CD4-positive, alpha-beta memory T cell (primary cell): ENCODE data around the gene CFAP97D1. TPM values are rescaled to one million over a fixed set of nuclear protein-coding genes. Genes with fewer than 3 reads are reported as not detected.

Experiments
- CTCF ChIA-PET: fragments of 350-600 bp; sonication (Branson Sonifier 250); formaldehyde crosslinking; loops from one replicate; lab custom pipeline; 2021; ENCODE audit warnings: inconsistent platforms; ENCODE audit not compliant: partially characterized antibody; lab: Charles Lee
- POLR2A ChIA-PET: fragments of 350-600 bp; sonication (Branson Sonifier 250); formaldehyde crosslinking; loops from one replicate; lab custom pipeline; 2021; ENCODE audit not compliant: partially characterized antibody; lab: Charles Lee
- DNase-seq, 5 donors: peaks; one replicate each; pipeline versions ENCODE4 v3.0.0 to v3.0.0-alpha.2; 2020 to 2022; ENCODE audit warnings: mixed read lengths in 1 of 5
- H3K27ac ChIP-seq: one replicate; pipeline ENCODE4 v1.7.0; 2013; ENCODE audit warnings: low read depth, low read length
- H3K27me3 ChIP-seq: 2 replicates; pipeline ENCODE4 v1.7.0; 2013; ENCODE audit warnings: mild to moderate bottlenecking, low read length, moderate library complexity; ENCODE audit not compliant: insufficient read depth
- H3K36me3 ChIP-seq: 2 replicates; pipeline ENCODE4 v1.7.0; 2013; ENCODE audit warnings: mild to moderate bottlenecking, low read length, moderate library complexity; ENCODE audit not compliant: insufficient read depth
- H3K4me1 ChIP-seq: 2 replicates; pipeline ENCODE4 v1.7.0; 2013; ENCODE audit warnings: mild to moderate bottlenecking, low read length, moderate library complexity; ENCODE audit not compliant: insufficient read depth
- H3K4me3 ChIP-seq, 2 donors: one replicate each; pipeline ENCODE4 v1.7.0; 2013; ENCODE audit warnings: low read length in 2 of 2, mild to moderate bottlenecking in 1 of 2
- H3K9me3 ChIP-seq, 2 donors: one replicate each; pipeline ENCODE4 v1.7.0; 2013; ENCODE audit warnings: low read length in 2 of 2, control low read depth in 1 of 2; ENCODE audit not compliant: control insufficient read depth in 1 of 2
- H3K27ac Mint-ChIP-seq, 7 donors: one replicate each; pipeline ENCODE4 v1.8.0; 2020 to 2021; ENCODE audit warnings: mixed read lengths in 7 of 7, mild to moderate bottlenecking in 6 of 7, inconsistent platforms in 3 of 7, moderate library complexity in 3 of 7
- H3K27me3 Mint-ChIP-seq, 2 donors: one replicate each; pipeline ENCODE4 v1.8.0; 2020 to 2021; ENCODE audit warnings: mixed read lengths in 2 of 2
- H3K36me3 Mint-ChIP-seq, 2 donors: one replicate each; pipeline ENCODE4 v1.8.0; 2020 to 2021; ENCODE audit warnings: mixed read lengths in 2 of 2, inconsistent platforms in 1 of 2, mild to moderate bottlenecking in 1 of 2
- H3K4me1 Mint-ChIP-seq, 4 donors: one replicate each; pipeline ENCODE4 v1.8.0; 2020 to 2021; ENCODE audit warnings: mixed read lengths in 4 of 4, mild to moderate bottlenecking in 1 of 4
- H3K4me3 Mint-ChIP-seq, 8 donors: one replicate each; pipeline ENCODE4 v1.8.0; 2020 to 2021; ENCODE audit warnings: mixed read lengths in 8 of 8, mild to moderate bottlenecking in 7 of 8, moderate library complexity in 6 of 8, inconsistent platforms in 3 of 8
- H3K9me3 Mint-ChIP-seq, 8 donors: one replicate each; pipeline ENCODE4 v1.8.0; 2020 to 2021; ENCODE audit warnings: mixed read lengths in 8 of 8, mild to moderate bottlenecking in 5 of 8, inconsistent platforms in 3 of 8, moderate library complexity in 1 of 8
- intact Hi-C: fragments of 100-400 bp; cut with micrococcal nuclease; formaldehyde crosslinking; loops from one replicate; pipeline ENCODE4 v1.15.1; 2023
- polyA plus RNA-seq, 2 donors: library from polyadenylated mRNA; unstranded; fragments of 300-500 nt; fragmentation: Illumina TruSeq; gene quantifications; one replicate each; pipeline ENCODE4 v1.2.3, GENCODE V29; 2021
- total RNA-seq, 2 experiments: library from RNA; stranded (reverse); gene quantifications; one replicate each; pipeline ENCODE4 v1.2.3, GENCODE V29; 2021

Gene CFAP97D1
- total and polyA plus RNA-seq, 4 experiments from 2014 or later, result not detected

- no peak for DNase-seq
- Mint-ChIP-seq H3K27me3 (peaks cover 40 to 41% of the 10 kb centered on the region in 2 donors), H3K4me3 (no peak overlapping the region), H3K36me3 (no peaks in the 10 kb centered on the region), H3K27ac (no peak overlapping the region), H3K4me1 (no peaks in the 10 kb centered on the region), H3K9me3 (peaks cover 0 to 1% (median 0%) of the 10 kb centered on the region in 8 donors)
- Histone ChIP-seq H3K27me3 (no peaks in the 10 kb centered on the region), H3K9me3 (no peaks in the 10 kb centered on the region), H3K4me3 (no peak overlapping the region), H3K27ac (no peak overlapping the region), H3K36me3 (no peaks in the 10 kb centered on the region), H3K4me1 (no peaks in the 10 kb centered on the region)
- intact Hi-C loops, result no loop called here
- ChIA-PET CTCF (interaction anchor here (0.9 to 2.7 kb wide), 2 partner anchors 26 to 48 kb away, joined by 3 to 9 read pairs; no protein-coding TSS in a partner anchor), POLR2A (no interaction called here)
Observed at GRCh38 chr17:43741636-43742035, 38.6 kb upstream of the CFAP97D1 start.

- no peak overlapping the region for H3K4me3 ChIP-seq
- no peak for DNase-seq
- Mint-ChIP-seq H3K4me1 (no peaks in the 10 kb centered on the region), H3K9me3 (peaks cover 0 to 1% (median 0%) of the 10 kb centered on the region in 8 donors), H3K27ac (no peak overlapping the region), H3K4me3 (no peak overlapping the region), H3K27me3 (peaks cover 45 to 51% of the 10 kb centered on the region in 2 donors), H3K36me3 (no peaks in the 10 kb centered on the region)
- CTCF ChIA-PET, result interaction anchor here (1.1 to 1.2 kb wide), 2 partner anchors 12 to 169 kb away, joined by 3 read pairs; no protein-coding TSS in a partner anchor
- intact Hi-C loops, result no loop called here
- H3K36me3 ChIP-seq, result no peaks in the 10 kb centered on the region
- no peaks in the 10 kb centered on the region for H3K27me3 ChIP-seq
- H3K9me3 ChIP-seq, result no peaks in the 10 kb centered on the region
- no peaks in the 10 kb centered on the region for H3K4me1 ChIP-seq
- POLR2A ChIA-PET, result no interaction called here
- no peak overlapping the region for H3K27ac ChIP-seq
Observed at GRCh38 chr17:43745541-43745940, 34.7 kb upstream of the CFAP97D1 start.

- Mint-ChIP-seq H3K27me3 (peaks cover 28 to 44% of the 10 kb centered on the region in 2 donors), H3K4me1 (no peaks in the 10 kb centered on the region), H3K9me3 (peaks cover 0 to 2% (median 0%) of the 10 kb centered on the region in 8 donors), H3K27ac (peak overlapping the region in 1 of 7 donors; percentile 57), H3K4me3 (no peak overlapping the region), H3K36me3 (no peaks in the 10 kb centered on the region)
- Histone ChIP-seq H3K27me3 (no peaks in the 10 kb centered on the region), H3K36me3 (no peaks in the 10 kb centered on the region), H3K27ac (no peak overlapping the region), H3K9me3 (no peaks in the 10 kb centered on the region), H3K4me3 (no peak overlapping the region), H3K4me1 (no peaks in the 10 kb centered on the region)
- DNase-seq, result no peak
- intact Hi-C loops, result no loop called here
- CTCF ChIA-PET, result interaction anchor here (1.5 kb wide), 2 partner anchors 10 to 15 kb away, joined by 5 read pairs; no protein-coding TSS in a partner anchor
- POLR2A ChIA-PET, result no interaction called here
Observed at GRCh38 chr17:43750153-43750552, 30.1 kb upstream of the CFAP97D1 start.

GRCh38 chr17:43753493-43754129, 26.6 kb upstream of the CFAP97D1 start:
- Mint-ChIP-seq H3K27me3 (peaks cover 22 to 44% of the 10 kb centered on the region in 2 donors), H3K4me3 (no peak overlapping the region), H3K27ac (no peak overlapping the region), H3K4me1 (peaks cover 0 to 6% (median 4%) of the 10 kb centered on the region in 4 donors), H3K36me3 (no peaks in the 10 kb centered on the region), H3K9me3 (peaks cover 0 to 2% (median 0%) of the 10 kb centered on the region in 8 donors)
- DNase-seq, result no peak
- H3K27ac ChIP-seq, result no peak overlapping the region
- intact Hi-C loops, result no loop called here
- no peaks in the 10 kb centered on the region for H3K36me3 ChIP-seq
- H3K4me3 ChIP-seq, result no peak overlapping the region
- ChIA-PET POLR2A (interaction anchor here (0.6 kb wide), 1 partner anchor 54 kb away, joined by 3 read pairs; no protein-coding TSS in a partner anchor), CTCF (interaction anchor here (0.8 to 1.5 kb wide), 3 partner anchors 13 to 64 kb away, joined by 3 to 4 read pairs (median 3); no protein-coding TSS in a partner anchor)
- H3K27me3 ChIP-seq, result no peaks in the 10 kb centered on the region
- H3K4me1 ChIP-seq, result no peaks in the 10 kb centered on the region
- no peaks in the 10 kb centered on the region for H3K9me3 ChIP-seq

GRCh38 chr17:43754947-43755346, 25.3 kb upstream of the CFAP97D1 start:
- Histone ChIP-seq H3K4me3 (no peak overlapping the region), H3K27me3 (no peaks in the 10 kb centered on the region), H3K36me3 (no peaks in the 10 kb centered on the region), H3K27ac (no peak overlapping the region), H3K9me3 (no peaks in the 10 kb centered on the region), H3K4me1 (no peaks in the 10 kb centered on the region)
- no peak for DNase-seq
- H3K4me1 Mint-ChIP-seq, result peaks cover 0 to 6% (median 4%) of the 10 kb centered on the region in 4 donors
- ChIA-PET CTCF (interaction anchor here (3.4 to 16.4 kb wide), 2 partner anchors 11 to 58 kb away, joined by 24 to 625 read pairs; no protein-coding TSS in a partner anchor), POLR2A (no interaction called here)
- H3K36me3 Mint-ChIP-seq, result no peaks in the 10 kb centered on the region
- H3K27ac Mint-ChIP-seq, result no peak overlapping the region
- H3K9me3 Mint-ChIP-seq, result peaks cover 0 to 2% (median 0%) of the 10 kb centered on the region in 8 donors
- H3K27me3 Mint-ChIP-seq, result peaks cover 22 to 37% of the 10 kb centered on the region in 2 donors
- no peak overlapping the region for H3K4me3 Mint-ChIP-seq
- intact Hi-C loops, result no loop called here

- ChIA-PET CTCF (interaction anchor here (3.4 to 16.4 kb wide), 2 partner anchors 11 to 58 kb away, joined by 24 to 625 read pairs; no protein-coding TSS in a partner anchor), POLR2A (no interaction called here)
- no peaks in the 10 kb centered on the region for H3K36me3 ChIP-seq
- intact Hi-C loops, result no loop called here
- Mint-ChIP-seq H3K4me3 (no peak overlapping the region), H3K36me3 (no peaks in the 10 kb centered on the region), H3K4me1 (peaks cover 0 to 6% (median 4%) of the 10 kb centered on the region in 4 donors), H3K27me3 (peaks cover 25 to 33% of the 10 kb centered on the region in 2 donors), H3K9me3 (peaks cover 0 to 2% (median 0%) of the 10 kb centered on the region in 8 donors), H3K27ac (no peak overlapping the region)
- no peaks in the 10 kb centered on the region for H3K9me3 ChIP-seq
- no peak for DNase-seq
- no peak overlapping the region for H3K27ac ChIP-seq
- no peaks in the 10 kb centered on the region for H3K4me1 ChIP-seq
- no peak overlapping the region for H3K4me3 ChIP-seq
- H3K27me3 ChIP-seq, result no peaks in the 10 kb centered on the region
Observed at GRCh38 chr17:43755389-43755875, 24.8 kb upstream of the CFAP97D1 start.

GRCh38 chr17:43756201-43756600, 24.0 kb upstream of the CFAP97D1 start:
- Histone ChIP-seq H3K27me3 (no peaks in the 10 kb centered on the region), H3K9me3 (no peaks in the 10 kb centered on the region), H3K27ac (no peak overlapping the region), H3K4me3 (no peak overlapping the region), H3K4me1 (no peaks in the 10 kb centered on the region), H3K36me3 (no peaks in the 10 kb centered on the region)
- Mint-ChIP-seq H3K27me3 (peaks cover 25 to 26% of the 10 kb centered on the region in 2 donors), H3K4me1 (peaks cover 0 to 6% (median 4%) of the 10 kb centered on the region in 4 donors), H3K9me3 (no peaks in the 10 kb centered on the region), H3K4me3 (no peak overlapping the region), H3K36me3 (no peaks in the 10 kb centered on the region), H3K27ac (no peak overlapping the region)
- no peak for DNase-seq
- CTCF ChIA-PET, result interaction anchor here (1.7 to 16.4 kb wide), 3 partner anchors 10 to 71 kb away, joined by 4 to 625 read pairs (median 24); no protein-coding TSS in a partner anchor
- intact Hi-C loops, result no loop called here
- POLR2A ChIA-PET, result no interaction called here
